Measurements from ENCODE around the gene GRIK5. TPM values are rescaled to one million over a fixed set of nuclear protein-coding genes. Genes with fewer than 3 reads are reported as not detected.

The GRIK5 gene
- total RNA-seq, 1 donor: under 0.01 TPM

DNA sequence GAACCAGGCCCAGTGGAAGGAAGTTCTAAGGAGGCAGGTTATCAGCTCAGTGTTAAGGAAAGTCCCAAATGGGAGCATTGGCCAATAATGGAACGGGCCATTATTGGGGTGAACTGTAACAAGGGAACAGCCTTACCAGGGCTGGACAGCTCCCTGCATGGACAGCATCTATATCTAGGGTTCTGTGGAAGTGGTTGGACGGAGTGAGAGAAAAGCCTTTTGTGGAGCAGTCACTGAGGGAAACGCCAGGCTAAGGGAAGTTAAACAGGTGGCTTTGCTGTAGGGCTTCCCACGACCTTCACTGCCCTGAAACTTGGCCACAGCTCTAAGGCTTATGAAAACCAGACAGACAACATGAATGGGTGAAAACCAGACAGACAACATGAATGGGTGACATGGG is 45.2 kb upstream of the GRIK5 start:
- H3K36me3 ChIP-seq (ENCODE audit: insufficient read depth, low read length): no peaks in the 10 kb centered on the region
- peak; percentile 79 for DNase-seq (ENCODE audit: insufficient read length, low spot score, missing footprints)
- H3K4me1 ChIP-seq (ENCODE audit: insufficient read depth, low read length): peaks cover 41% of the 10 kb centered on the region
- TF ChIP-seq, protein P1, sequence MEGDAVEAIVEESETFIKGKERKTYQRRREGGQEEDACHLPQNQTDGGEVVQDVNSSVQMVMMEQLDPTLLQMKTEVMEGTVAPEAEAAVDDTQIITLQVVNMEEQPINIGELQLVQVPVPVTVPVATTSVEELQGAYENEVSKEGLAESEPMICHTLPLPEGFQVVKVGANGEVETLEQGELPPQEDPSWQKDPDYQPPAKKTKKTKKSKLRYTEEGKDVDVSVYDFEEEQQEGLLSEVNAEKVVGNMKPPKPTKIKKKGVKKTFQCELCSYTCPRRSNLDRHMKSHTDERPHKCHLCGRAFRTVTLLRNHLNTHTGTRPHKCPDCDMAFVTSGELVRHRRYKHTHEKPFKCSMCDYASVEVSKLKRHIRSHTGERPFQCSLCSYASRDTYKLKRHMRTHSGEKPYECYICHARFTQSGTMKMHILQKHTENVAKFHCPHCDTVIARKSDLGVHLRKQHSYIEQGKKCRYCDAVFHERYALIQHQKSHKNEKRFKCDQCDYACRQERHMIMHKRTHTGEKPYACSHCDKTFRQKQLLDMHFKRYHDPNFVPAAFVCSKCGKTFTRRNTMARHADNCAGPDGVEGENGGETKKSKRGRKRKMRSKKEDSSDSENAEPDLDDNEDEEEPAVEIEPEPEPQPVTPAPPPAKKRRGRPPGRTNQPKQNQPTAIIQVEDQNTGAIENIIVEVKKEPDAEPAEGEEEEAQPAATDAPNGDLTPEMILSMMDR (IDR thresholded peaks at IDR 0.05; ENCODE audit: extremely low read depth, low read depth, low read length): no peak
- H2AFZ ChIP-seq (ENCODE audit: low read length): no peak overlapping the region
- no peak overlapping the region for H3K4me2 ChIP-seq (ENCODE audit: insufficient read depth, low read length)
- no peak overlapping the region for H3K27ac ChIP-seq (ENCODE audit: low read depth, low read length)
- no peaks in the 10 kb centered on the region for H3K79me2 ChIP-seq (ENCODE audit: insufficient read depth, low read length)
- no peaks in the 10 kb centered on the region for H3K27me3 ChIP-seq (ENCODE audit: insufficient read depth, low read length)
- no peaks in the 10 kb centered on the region for H3K9me3 ChIP-seq (ENCODE audit: low read depth, low read length)
- H3K4me3 ChIP-seq (ENCODE audit: insufficient read depth, low read length): no peak overlapping the region
- H4K20me1 ChIP-seq (ENCODE audit: insufficient read depth, low read length): no peaks in the 10 kb centered on the region

DNA sequence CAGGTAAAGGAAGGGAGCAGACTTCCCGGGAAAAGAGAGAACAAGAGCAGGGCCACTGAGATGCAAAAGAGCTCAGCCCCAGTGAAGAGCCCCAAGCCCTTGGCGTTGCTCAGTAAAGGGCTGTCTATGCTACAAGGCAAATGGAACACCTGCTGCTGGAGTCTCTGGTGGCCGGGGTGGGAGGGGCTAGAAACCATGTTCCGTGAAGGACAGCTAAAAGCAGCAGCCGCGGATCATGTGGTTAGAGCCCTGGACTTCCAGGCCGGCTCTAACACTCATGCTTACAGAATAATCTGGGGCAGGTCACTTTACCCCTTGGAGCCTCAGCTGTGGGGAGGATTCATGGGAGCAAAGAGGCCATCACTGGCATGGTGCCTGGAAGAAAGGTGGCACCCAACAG is 44.4 kb upstream of the GRIK5 start:
- Histone ChIP-seq H4K20me1 (ENCODE audit: insufficient read depth, low read length) (no peaks in the 10 kb centered on the region), H3K79me2 (ENCODE audit: insufficient read depth, low read length) (no peaks in the 10 kb centered on the region), H3K27ac (ENCODE audit: low read depth, low read length) (peak overlapping the region; percentile 96), H3K4me1 (ENCODE audit: insufficient read depth, low read length) (peaks cover 41% of the 10 kb centered on the region), H3K36me3 (ENCODE audit: insufficient read depth, low read length) (no peaks in the 10 kb centered on the region), H3K4me3 (ENCODE audit: insufficient read depth, low read length) (no peak overlapping the region), H3K9me3 (ENCODE audit: low read depth, low read length) (no peaks in the 10 kb centered on the region), H3K4me2 (ENCODE audit: insufficient read depth, low read length) (peak overlapping the region; percentile 64), H2AFZ (ENCODE audit: low read length) (peak overlapping the region; percentile 12), H3K27me3 (ENCODE audit: insufficient read depth, low read length) (no peaks in the 10 kb centered on the region)
- DNase-seq (ENCODE audit: insufficient read length, low spot score, missing footprints): peak; percentile 65
- TF ChIP-seq, protein P1 (IDR thresholded peaks at IDR 0.05; ENCODE audit: extremely low read depth, low read depth, low read length): no peak

DNA sequence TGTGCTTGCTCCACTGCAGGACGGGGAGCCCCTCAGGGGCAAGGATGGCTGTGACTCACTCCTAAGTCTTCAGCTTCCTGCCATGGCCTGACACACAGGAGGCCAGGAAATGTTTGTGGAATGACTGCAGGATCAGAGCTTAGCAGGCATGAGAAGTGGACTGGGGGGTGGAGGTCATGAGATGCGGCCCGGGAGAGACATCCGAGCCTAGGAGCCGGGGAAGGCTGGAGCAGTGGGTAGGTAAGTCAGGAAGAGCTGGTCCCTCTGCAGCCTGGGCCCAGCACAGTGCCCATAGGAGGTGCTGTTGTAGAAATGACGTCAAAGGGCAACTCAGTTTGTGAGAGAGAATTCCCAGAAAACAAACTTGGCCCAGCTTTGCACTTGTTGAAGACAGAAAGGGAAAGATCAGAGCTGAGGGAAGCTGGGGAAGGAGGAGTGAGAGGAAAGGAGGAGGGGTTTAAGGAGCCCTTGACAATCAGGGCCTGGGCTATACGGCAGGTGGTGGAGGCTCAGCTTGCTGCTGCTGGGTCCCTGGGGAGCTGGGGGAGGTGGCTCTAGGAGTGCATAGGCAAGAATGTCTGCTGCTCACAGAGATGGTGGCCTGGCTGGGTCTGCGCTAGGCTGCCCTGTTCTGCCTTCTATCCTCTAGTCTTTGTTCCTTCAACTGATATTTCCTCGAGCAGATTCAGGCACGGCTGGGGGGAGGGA is 43.8 kb upstream of the GRIK5 start:
- peak overlapping the region; percentile 59 for H2AFZ ChIP-seq (ENCODE audit: low read length)
- H3K27me3 ChIP-seq (ENCODE audit: insufficient read depth, low read length): no peaks in the 10 kb centered on the region
- peak overlapping the region; percentile 64 for H3K4me2 ChIP-seq (ENCODE audit: insufficient read depth, low read length)
- peak overlapping the region; percentile 96 for H3K27ac ChIP-seq (ENCODE audit: low read depth, low read length)
- no peaks in the 10 kb centered on the region for H4K20me1 ChIP-seq (ENCODE audit: insufficient read depth, low read length)
- peaks cover 41% of the 10 kb centered on the region for H3K4me1 ChIP-seq (ENCODE audit: insufficient read depth, low read length)
- peak; percentile 99 for DNase-seq (ENCODE audit: insufficient read length, low spot score, missing footprints)
- no peaks in the 10 kb centered on the region for H3K79me2 ChIP-seq (ENCODE audit: insufficient read depth, low read length)
- no peaks in the 10 kb centered on the region for H3K36me3 ChIP-seq (ENCODE audit: insufficient read depth, low read length)
- no peaks in the 10 kb centered on the region for H3K9me3 ChIP-seq (ENCODE audit: low read depth, low read length)
- H3K4me3 ChIP-seq (ENCODE audit: insufficient read depth, low read length): peak overlapping the region; percentile 7
- TF ChIP-seq, protein P1 (IDR thresholded peaks at IDR 0.05; ENCODE audit: extremely low read depth, low read depth, low read length): peak; percentile 36

DNA sequence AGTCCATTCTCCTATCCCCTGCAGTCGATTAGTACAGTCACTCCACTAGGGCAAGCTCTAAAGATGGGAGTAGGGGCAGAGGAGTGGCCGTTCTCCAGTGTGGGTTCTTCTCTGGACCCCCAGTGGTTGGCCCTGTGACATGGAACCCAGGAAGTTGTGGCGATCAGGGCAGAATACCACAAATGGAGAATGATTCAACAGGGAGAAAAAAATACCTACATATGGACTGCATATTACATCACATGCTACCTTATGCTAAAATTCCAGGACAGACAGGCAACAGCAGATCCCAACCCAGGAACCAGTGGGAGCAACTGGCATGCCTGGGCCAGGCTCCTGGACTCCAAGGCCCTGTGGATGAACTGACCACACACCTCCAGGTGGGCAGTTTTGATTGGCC is 41.8 kb upstream of the GRIK5 start:
- peak overlapping the region; percentile 21 for H3K4me2 ChIP-seq (ENCODE audit: insufficient read depth, low read length)
- peak overlapping the region; percentile 44 for H2AFZ ChIP-seq (ENCODE audit: low read length)
- peaks cover 41% of the 10 kb centered on the region for H3K4me1 ChIP-seq (ENCODE audit: insufficient read depth, low read length)
- H3K27me3 ChIP-seq (ENCODE audit: insufficient read depth, low read length): no peaks in the 10 kb centered on the region
- H3K9me3 ChIP-seq (ENCODE audit: low read depth, low read length): no peaks in the 10 kb centered on the region
- peak overlapping the region; percentile 96 for H3K27ac ChIP-seq (ENCODE audit: low read depth, low read length)
- TF ChIP-seq, protein P1 (IDR thresholded peaks at IDR 0.05; ENCODE audit: extremely low read depth, low read depth, low read length): no peak
- H3K36me3 ChIP-seq (ENCODE audit: insufficient read depth, low read length): no peaks in the 10 kb centered on the region
- peak; percentile 10 for DNase-seq (ENCODE audit: insufficient read length, low spot score, missing footprints)
- no peaks in the 10 kb centered on the region for H4K20me1 ChIP-seq (ENCODE audit: insufficient read depth, low read length)
- no peaks in the 10 kb centered on the region for H3K79me2 ChIP-seq (ENCODE audit: insufficient read depth, low read length)
- H3K4me3 ChIP-seq (ENCODE audit: insufficient read depth, low read length): peak overlapping the region; percentile 21
